GM10266 (cell line): ENCODE results near the gene TECR.
"Not testable (repeated sequence)": the region's sequence is repeated elsewhere in the genome, so short reads cannot be mapped to it uniquely, and the experiment has no call there.

ENCODE experiments used
- DNase-seq: peaks from one replicate; pipeline ENCODE4 v3.0.0; 2012; ENCODE audit errors: extremely low spot score
- CTCF ChIP-seq: IDR thresholded peaks from 2 replicates; pipeline ENCODE4 v1.5.1; 2012; ENCODE audit warnings: mild to moderate bottlenecking, low read depth; ENCODE audit not compliant: control insufficient read depth, insufficient read depth; ENCODE audit errors: missing control alignments

The TECR gene

GRCh38 chr19:14542711-14543328 is 13.4 kb downstream of the TECR start:
- TF ChIP-seq CTCF = no peak
- DNase-seq = no peak

GRCh38 chr19:14544047-14544446 is 14.7 kb downstream of the TECR start:
- no peak for TF ChIP-seq CTCF
- DNase-seq = no peak

GRCh38 chr19:14544977-14545715 is 15.8 kb downstream of the TECR start:
- TF ChIP-seq CTCF = no peak
- DNase-seq = no peak

GRCh38 chr19:14545716-14546082 is 16.3 kb downstream of the TECR start:
- DNase-seq = no peak
- no peak for TF ChIP-seq CTCF

- DNase-seq = no peak
These were observed 20.9 kb downstream of the TECR start for GRCh38 chr19:14550201-14550754.

GRCh38 chr19:14551134-14552005 is 22.0 kb downstream of the TECR start:
- peak; percentile 69 for DNase-seq
- peak; percentile 54 for TF ChIP-seq CTCF

More at GRCh38 chr19:14550201-14550754, 20.9 kb downstream of the TECR start:
- TF ChIP-seq CTCF = no peak

- DNase-seq = not testable (repeated sequence)
These were observed 22.6 kb downstream of the TECR start for GRCh38 chr19:14552006-14552360.
